Activated gamma-delta T cell treated with anti-CD3 and anti-CD28 coated beads, Interleukin-2, amount 50 U/mL, for 16 hours (primary cell): Measurements from ENCODE around the gene PTER.

Experiments
- DNase-seq: peaks from one replicate; pipeline ENCODE4 v3.0.0-alpha.2; 2020; ENCODE audit warnings: low read depth

The PTER gene

GRCh38 chr10:16470747-16471146 lies 33.9 kb downstream of the PTER start:
- DNase-seq = no peak

DNA sequence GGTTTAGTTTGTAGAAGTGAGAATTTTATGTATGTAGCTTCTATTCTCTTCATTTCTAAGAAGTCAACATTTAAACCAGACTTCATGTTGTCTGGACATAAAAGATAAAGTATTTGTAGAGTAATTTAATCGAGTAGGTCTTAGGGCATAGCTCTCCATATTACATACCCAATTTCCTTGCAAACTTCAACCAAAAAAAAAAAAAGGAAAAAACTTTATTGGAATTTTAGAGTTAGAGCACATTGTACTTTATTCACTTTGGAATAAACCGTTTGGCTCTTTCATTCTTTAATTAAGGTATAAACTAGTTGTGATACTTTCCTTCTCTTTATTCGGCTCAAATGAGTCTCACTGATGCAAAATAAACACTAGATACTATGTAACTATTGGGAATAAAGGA lies 36.0 kb downstream of the PTER start:
- no peak for DNase-seq

DNA sequence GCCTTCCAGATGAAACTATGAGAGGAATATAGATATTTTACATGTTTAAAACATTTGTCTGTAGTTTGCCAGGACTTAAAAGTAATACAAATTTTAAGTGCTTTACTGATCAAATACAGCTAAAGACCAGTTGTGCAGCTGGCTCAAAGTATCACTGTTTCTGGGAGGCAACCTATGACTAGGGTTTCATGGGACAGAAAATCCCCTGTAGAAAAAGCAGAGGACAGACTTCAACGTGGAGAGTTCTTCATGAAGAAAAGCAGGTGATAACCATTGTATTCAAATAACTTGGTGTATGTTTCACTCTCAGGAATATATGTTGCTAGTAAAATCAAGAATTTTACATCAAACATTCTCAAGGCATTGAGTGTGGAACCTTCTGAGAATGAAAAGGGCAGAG lies 40.9 kb downstream of the PTER start:
- no peak for DNase-seq

- DNase-seq = no peak
These were observed 42.0 kb downstream of the PTER start for GRCh38 chr10:16478801-16479200.

DNA sequence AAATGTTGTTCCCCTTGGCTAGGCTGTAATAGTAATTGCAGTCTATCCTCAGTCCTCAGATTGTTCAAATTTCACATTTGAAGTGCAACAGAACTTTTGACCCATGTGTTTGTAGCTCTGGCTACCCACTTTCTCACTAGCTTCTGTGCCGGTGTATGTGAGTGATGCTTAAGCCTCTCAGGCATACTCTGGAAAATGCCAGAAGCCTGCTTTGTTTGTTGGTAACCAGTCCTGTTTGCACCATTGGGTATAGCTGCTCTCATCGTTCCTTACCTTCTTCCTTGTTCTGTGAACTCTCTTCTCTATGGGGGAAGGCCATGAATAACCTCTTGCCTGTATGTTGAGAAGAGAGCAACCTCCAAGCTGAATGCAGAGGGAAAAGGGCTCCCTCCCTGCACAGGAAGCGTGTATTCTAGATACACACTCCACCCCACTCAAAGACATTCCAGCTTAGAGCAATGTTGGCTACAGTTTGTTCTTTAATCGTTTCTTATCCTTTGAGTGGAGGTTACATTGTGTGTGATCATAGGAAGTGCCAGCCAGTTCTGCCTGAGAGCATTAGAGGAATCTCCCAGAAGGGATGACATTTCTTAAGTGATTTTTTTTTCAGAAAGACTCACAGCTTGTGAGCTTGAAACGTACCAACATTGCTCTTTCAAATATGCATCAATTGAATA lies 44.4 kb downstream of the PTER start:
- no peak for DNase-seq

- no peak for DNase-seq
These were observed 46.6 kb downstream of the PTER start for GRCh38 chr10:16483241-16483917.

- no peak for DNase-seq
These were observed 53.7 kb downstream of the PTER start for GRCh38 chr10:16490511-16490910.

DNA sequence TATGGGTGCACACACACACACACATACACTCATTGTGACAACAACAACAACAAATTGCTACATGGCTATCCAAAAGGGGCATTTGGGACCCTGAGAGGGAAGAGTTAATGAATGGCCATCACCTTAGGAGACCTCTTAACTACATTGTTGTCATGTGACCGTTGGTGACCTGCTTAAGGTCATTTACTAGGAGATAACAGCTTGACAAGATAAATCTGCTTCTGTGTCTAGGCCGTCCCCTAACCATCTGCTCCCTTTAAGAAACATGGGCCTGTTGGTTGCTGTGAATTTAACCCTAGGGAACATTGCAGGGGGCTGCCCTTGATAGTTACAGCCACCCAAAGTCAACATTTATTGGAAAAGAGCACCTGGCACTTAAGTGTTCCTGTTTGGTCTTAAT lies 55.1 kb downstream of the PTER start:
- no peak for DNase-seq

DNA sequence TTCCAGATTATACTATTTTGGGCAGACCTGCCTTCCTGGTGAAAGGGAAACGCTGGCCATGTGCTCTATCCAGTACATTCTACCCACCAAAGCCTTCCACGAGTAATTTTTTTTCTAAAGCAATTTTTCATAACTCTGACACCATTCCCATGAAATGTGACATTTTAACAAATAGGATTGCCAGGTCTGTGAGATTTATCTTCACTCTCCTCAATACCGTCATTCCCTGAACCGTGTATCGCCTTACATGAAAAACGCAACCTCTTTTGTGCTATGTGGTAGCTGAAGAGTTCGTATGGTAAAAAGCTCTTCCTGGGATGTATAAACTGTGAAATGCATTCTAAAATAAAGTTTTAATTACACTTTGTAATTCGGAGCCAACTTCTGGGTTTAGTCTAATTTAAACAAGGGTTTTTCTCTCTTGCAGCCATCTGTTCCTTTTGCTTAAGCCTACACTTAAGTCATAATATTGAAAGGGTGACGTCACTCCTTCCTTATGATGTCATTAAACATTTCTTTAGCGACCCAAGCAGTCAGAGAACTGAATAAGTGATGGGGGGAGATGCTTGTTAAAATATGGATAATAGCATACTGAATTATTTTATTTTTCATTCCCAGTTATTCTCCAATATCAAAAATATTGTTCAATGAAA lies 57.2 kb downstream of the PTER start:
- no peak for DNase-seq

- no peak for DNase-seq
These were observed 61.1 kb downstream of the PTER start for GRCh38 chr10:16497911-16498310.

GRCh38 chr10:16505161-16505560 lies 68.4 kb downstream of the PTER start:
- DNase-seq = no peak

DNA sequence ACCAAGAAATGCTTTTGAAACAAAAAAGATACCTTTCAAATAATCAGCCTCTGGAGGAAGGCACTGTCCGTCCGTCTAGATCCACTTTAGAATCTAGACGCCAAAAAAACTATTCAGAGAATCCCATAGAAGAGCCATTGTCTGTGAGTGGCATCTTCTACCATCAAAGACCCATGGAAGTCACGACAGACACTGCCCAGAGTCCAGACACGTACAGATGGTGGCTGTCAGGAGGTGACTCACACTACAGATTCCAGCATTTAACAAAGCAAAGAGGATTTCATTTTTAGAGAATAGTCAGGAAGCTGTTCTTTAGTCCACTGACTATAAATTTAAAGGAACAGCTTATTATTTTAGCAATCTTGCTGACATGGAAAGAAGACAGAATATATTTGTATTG lies 73.2 kb downstream of the PTER start:
- no peak for DNase-seq

DNA sequence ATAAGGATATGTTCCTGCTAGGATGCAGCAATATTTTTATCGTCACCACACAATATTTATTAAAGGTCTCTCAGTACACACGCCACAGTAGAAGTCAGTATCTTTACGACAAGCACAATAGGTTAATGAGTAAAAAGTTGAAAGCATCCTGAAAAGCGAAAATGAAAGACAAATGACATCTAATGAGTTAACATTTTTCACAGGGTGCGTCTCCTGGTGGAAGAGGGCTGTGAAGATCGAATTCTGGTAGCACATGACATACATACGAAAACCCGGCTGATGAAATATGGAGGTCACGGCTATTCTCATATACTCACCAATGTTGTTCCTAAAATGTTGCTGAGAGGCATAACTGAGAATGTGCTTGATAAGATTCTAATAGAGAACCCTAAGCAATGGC lies 74.0 kb downstream of the PTER start:
- DNase-seq = no peak

- no peak for DNase-seq
These were observed 82.0 kb downstream of the PTER start for GRCh38 chr10:16518822-16519221.

GRCh38 chr10:16519250-16519907 lies 82.6 kb downstream of the PTER start:
- no peak for DNase-seq

DNA sequence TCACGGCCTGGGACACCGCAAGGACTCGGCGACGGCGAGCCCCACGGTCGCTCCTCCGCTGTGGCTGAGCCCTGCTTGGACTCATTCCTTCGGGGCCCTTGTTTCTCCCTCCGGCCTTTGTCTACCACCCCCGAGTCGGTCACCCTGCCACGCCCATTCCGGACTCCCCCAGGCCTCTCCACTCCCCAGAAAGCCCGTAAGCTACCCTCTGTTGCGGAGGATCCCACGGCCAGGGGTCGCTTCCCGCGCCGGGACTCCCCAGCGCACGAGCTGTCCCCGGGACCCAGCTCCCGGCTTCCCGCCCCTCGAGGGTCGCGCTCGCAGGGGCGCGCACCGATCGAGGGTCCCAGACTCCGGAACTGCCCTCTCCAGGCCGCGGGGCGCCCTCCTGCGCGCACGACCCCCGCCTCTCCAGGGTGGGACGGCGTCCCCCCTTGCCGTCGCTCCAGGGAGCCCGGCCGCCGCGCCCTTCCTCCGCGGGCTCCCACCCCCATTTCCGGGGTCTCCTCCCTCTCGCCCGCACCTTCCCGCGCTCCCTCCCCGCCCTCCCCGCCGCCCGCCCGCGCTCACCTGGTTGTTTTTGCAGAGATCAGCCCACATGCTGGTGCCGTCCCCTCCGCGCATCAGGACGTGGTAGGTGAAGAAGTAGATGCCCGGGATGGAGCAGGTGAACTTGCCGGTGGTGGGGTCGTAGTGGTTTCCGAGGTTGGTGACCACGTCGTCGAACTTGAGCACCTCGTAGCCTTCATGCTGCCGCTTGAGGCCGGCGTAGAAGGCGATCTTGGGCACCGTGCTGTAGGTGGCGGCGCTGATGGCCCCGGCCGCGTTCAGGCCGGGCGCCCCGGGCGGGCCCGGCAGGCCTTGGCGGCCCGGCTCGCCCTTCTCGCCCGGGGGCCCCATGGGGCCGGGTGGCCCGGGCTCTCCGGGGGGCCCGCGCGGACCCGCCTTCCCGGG lies 83.4 kb downstream of the PTER start:
- no peak for DNase-seq

GRCh38 chr10:16520900-16521299 lies 84.1 kb downstream of the PTER start:
- no peak for DNase-seq

- no peak for DNase-seq
These were observed 84.7 kb downstream of the PTER start, which contains the start of gene C1QL3 for GRCh38 chr10:16521311-16522016. C1QL3 (minus strand) TSS chr10:16521879; CDS start chr10:16521065, 814 bp downstream.

DNA sequence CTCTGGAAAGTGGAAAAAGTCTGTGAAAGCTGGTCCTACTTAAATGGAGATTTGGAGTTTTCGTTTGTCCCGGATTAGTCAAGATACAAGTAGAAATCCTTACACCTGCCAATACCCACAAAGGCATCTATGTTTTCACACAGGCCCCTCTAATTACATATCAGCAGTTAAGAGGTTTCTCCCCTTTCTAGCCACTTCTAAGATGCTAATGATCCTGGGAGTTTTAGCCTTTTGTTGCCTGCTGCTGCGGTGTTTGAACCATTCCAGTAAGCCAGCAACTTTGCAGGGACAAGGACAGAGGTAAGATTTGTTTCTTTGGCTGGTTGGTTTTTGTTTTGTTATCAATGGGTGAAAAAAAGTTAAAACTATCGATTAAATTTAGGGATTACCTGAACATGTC lies 90.6 kb downstream of the PTER start:
- DNase-seq = no peak

GRCh38 chr10:16529853-16530252 lies 93.0 kb downstream of the PTER start:
- no peak for DNase-seq

- no peak for DNase-seq
These were observed 99.3 kb downstream of the PTER start for GRCh38 chr10:16536155-16536554.
